Activated CD8-positive, alpha-beta T cell treated with anti-CD3 and anti-CD28 coated beads for 36 hours (primary cell): ENCODE results near the gene AKNA. TPM values are rescaled to one million over a fixed set of nuclear protein-coding genes. Genes with fewer than 3 reads are reported as not detected.
A peak's percentile ranks its signal among the peaks of the same experiment; 100 is the strongest.

Source experiments
- ATAC-seq: fragments of 200-7000 bp; cut with Tn5 transposase; one replicate; pipeline ENCODE4 v1.10.0; 2021; ENCODE audit warnings: mild to moderate bottlenecking, moderate library complexity
- CTCF ChIA-PET: fragments of 350-600 bp; sonication (Branson Sonifier 250); formaldehyde crosslinking; loops from one replicate; lab custom pipeline; 2021; ENCODE audit warnings: antibody characterized with exemption; lab: Charles Lee
- POLR2A ChIA-PET: fragments of 350-600 bp; sonication (Branson Sonifier 250); formaldehyde crosslinking; loops from one replicate; lab custom pipeline; 2021; ENCODE audit warnings: antibody characterized with exemption; lab: Charles Lee
- DNase-seq: peaks from one replicate; pipeline ENCODE4 v3.0.0-alpha.2; 2020
- H3K27ac Mint-ChIP-seq: one replicate; pipeline ENCODE4 v1.8.0; 2021; ENCODE audit warnings: mild to moderate bottlenecking, mixed read lengths
- H3K27me3 Mint-ChIP-seq: one replicate; pipeline ENCODE4 v1.8.0; 2021; ENCODE audit warnings: mixed read lengths
- H3K36me3 Mint-ChIP-seq: one replicate; pipeline ENCODE4 v1.8.0; 2021; ENCODE audit warnings: low read depth, mixed read lengths
- H3K4me1 Mint-ChIP-seq: one replicate; pipeline ENCODE4 v1.8.0; 2021; ENCODE audit warnings: low read depth, mixed read lengths
- H3K4me3 Mint-ChIP-seq: one replicate; pipeline ENCODE4 v1.8.0; 2021; ENCODE audit warnings: mild to moderate bottlenecking, moderate library complexity, mixed read lengths
- H3K9me3 Mint-ChIP-seq: one replicate; pipeline ENCODE4 v1.8.0; 2021; ENCODE audit warnings: mixed read lengths
- intact Hi-C: fragments of 100-400 bp; cut with micrococcal nuclease; formaldehyde crosslinking; loops from one replicate; pipeline ENCODE4 v1.10.0; 2022
- total RNA-seq, 2 experiments: library from RNA; stranded (reverse); gene quantifications; one replicate each; pipeline ENCODE4 v1.2.3, GENCODE V29; 2021
- TF ChIP-seq, protein P1 (sequence below): fragments of 200-600 bp; IDR thresholded peaks from one replicate; pipeline ENCODE4 v1.8.0; 2022; ENCODE audit warnings: antibody characterized with exemption, mild to moderate bottlenecking

The AKNA gene
- total RNA-seq, 2 experiments from 2014 or later: 166 to 167 TPM

DNA sequence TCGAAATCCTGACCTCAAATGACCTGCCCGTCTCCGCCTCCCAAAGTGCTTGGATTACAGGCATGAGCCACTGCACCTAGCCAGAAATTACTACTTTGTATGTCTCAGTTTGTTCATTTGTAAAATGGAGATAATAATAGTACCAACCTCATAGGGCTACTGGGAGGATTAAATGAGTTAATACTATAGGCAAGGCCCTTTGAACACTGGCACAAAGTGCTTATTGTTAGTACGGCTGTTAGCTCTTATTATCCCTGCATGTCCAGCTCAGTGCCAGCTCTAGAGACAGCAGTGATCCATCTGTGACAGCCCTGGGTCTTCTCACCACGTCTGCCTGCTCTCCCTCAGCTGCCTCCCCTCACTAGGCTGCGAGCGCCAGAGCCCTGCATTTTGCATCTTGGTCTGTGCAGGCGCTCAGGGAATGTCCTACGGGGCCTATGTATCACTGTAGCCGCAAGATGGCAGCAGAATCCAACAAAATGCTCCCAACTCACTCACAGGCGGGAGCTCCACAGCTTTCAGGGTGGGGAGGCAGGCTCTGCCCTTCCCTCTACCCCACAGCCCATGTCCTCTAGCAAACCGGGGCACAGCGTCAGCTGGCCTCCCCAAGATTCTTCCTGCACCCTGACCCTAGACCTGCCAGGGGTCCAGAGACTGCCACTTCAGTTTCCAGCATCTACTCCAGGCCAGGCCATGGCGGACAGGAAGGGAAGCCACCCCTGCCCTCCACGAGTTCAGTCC, 17.7 kb upstream of the AKNA start:
- Mint-ChIP-seq H3K4me1 (peaks cover 2% of the 10 kb centered on the region), H3K27ac (no peak overlapping the region), H3K27me3 (no peaks in the 10 kb centered on the region), H3K4me3 (no peak overlapping the region), H3K9me3 (no peaks in the 10 kb centered on the region), H3K36me3 (no peaks in the 10 kb centered on the region)
- ATAC-seq: peak; percentile 98
- ChIA-PET POLR2A (interaction anchor here (1.1 to 1.3 kb wide), 2 partner anchors 32 to 248 kb away, joined by 3 read pairs; no protein-coding TSS in a partner anchor), CTCF (interaction anchor here (0.6 to 13.6 kb wide), 66 partner anchors 9 to 501 kb away, joined by 3 to 249 read pairs (median 5); partner anchors contain the start of genes AKNA, ATP6V1G1, TEX48 and TEX53)
- peak; percentile 88 for DNase-seq
- intact Hi-C loops: loop anchor here (2.0 to 5.0 kb wide), 3 partner anchors 47 to 247 kb away; partner anchors contain the start of gene WHRN
- TF ChIP-seq, protein P1, sequence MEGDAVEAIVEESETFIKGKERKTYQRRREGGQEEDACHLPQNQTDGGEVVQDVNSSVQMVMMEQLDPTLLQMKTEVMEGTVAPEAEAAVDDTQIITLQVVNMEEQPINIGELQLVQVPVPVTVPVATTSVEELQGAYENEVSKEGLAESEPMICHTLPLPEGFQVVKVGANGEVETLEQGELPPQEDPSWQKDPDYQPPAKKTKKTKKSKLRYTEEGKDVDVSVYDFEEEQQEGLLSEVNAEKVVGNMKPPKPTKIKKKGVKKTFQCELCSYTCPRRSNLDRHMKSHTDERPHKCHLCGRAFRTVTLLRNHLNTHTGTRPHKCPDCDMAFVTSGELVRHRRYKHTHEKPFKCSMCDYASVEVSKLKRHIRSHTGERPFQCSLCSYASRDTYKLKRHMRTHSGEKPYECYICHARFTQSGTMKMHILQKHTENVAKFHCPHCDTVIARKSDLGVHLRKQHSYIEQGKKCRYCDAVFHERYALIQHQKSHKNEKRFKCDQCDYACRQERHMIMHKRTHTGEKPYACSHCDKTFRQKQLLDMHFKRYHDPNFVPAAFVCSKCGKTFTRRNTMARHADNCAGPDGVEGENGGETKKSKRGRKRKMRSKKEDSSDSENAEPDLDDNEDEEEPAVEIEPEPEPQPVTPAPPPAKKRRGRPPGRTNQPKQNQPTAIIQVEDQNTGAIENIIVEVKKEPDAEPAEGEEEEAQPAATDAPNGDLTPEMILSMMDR: peak; percentile 87

DNA sequence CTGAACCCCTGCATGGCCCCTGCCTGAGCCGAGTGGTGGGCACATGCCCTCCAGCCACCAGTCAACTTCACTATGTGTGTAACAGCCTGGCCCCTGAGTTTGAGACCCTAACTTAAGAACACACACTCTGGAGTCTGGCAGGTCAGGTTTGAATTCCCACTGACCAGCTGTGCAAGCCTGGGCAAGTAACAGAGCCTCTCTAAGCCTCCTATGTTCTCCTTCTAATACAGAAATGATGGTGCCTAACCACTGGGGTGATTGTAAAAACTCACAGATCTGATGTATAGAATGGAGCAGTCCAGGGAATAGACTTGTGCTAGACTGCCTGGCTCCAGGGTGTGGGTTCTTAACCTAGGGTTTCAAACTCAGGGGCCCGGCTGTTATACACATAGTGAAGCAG, 16.7 kb upstream of the AKNA start:
- peaks cover 2% of the 10 kb centered on the region for H3K4me1 Mint-ChIP-seq
- no peaks in the 10 kb centered on the region for H3K27me3 Mint-ChIP-seq
- ATAC-seq (no peak), DNase-seq (no peak)
- H3K27ac Mint-ChIP-seq: no peak overlapping the region
- no peaks in the 10 kb centered on the region for H3K36me3 Mint-ChIP-seq
- TF ChIP-seq, protein P1: no peak
- intact Hi-C loops: loop anchor here (2.0 kb wide), 1 partner anchor 248 kb away; no protein-coding TSS in a partner anchor
- no peaks in the 10 kb centered on the region for H3K9me3 Mint-ChIP-seq
- ChIA-PET CTCF (interaction anchor here (1.4 to 13.6 kb wide), 12 partner anchors 8 to 502 kb away, joined by 5 to 249 read pairs (median 18); no protein-coding TSS in a partner anchor), POLR2A (interaction anchor here (1.1 kb wide), 1 partner anchor 249 kb away, joined by 3 read pairs; no protein-coding TSS in a partner anchor)
- H3K4me3 Mint-ChIP-seq: no peak overlapping the region

GRCh38 chr9:114403153-114403756, 15.5 kb upstream of the AKNA start:
- DNase-seq: no peak
- H3K27me3 Mint-ChIP-seq: no peaks in the 10 kb centered on the region
- H3K9me3 Mint-ChIP-seq: no peaks in the 10 kb centered on the region
- intact Hi-C loops: no loop called here
- no peak overlapping the region for H3K27ac Mint-ChIP-seq
- no peaks in the 10 kb centered on the region for H3K36me3 Mint-ChIP-seq
- no peak for ATAC-seq
- ChIA-PET POLR2A (interaction anchor here (0.7 to 1.4 kb wide), 2 partner anchors 102 to 185 kb away, joined by 3 read pairs; partner anchors contain the start of gene WHRN), CTCF (interaction anchor here (1.1 to 13.6 kb wide), 8 partner anchors 10 to 321 kb away, joined by 3 to 249 read pairs (median 6); no protein-coding TSS in a partner anchor)
- no peak overlapping the region for H3K4me3 Mint-ChIP-seq
- TF ChIP-seq, protein P1: no peak
- peaks cover 4% of the 10 kb centered on the region for H3K4me1 Mint-ChIP-seq

DNA sequence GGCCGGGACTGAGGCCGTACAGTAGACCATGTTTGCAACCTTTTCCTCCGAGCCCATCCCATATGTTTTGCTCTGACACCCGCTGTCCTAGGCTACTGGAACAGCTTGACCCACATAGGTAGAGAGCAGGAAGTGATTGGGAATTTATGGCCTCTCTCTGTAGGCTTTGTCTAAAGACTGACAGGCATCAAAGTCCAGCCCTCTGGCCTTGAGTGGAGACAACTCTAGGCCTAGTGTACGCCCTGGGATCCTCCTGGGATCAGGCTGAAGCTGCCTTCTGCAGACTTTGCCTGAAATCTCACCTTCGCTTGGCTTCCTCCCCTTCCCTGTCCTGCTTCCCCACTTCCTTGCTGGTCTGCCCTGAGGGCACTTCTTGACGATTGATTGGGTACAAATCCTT, 13.6 kb upstream of the AKNA start:
- ChIA-PET POLR2A (no interaction called here), CTCF (interaction anchor here (1.8 to 13.6 kb wide), 2 partner anchors 191 to 252 kb away, joined by 4 to 249 read pairs; no protein-coding TSS in a partner anchor)
- DNase-seq: no peak
- Mint-ChIP-seq H3K4me1 (peaks cover 15% of the 10 kb centered on the region), H3K4me3 (no peak overlapping the region), H3K36me3 (peaks cover 4% of the 10 kb centered on the region), H3K27me3 (no peaks in the 10 kb centered on the region), H3K9me3 (no peaks in the 10 kb centered on the region), H3K27ac (no peak overlapping the region)
- TF ChIP-seq, protein P1: no peak
- no peak for ATAC-seq
- intact Hi-C loops: no loop called here
